Dorsolateral prefrontal cortex (tissue), 118 donors: ENCODE data around the gene HSF2BP. TPM values are rescaled to one million over a fixed set of nuclear protein-coding genes. Genes with fewer than 3 reads are reported as not detected.

Experiments used
- microRNA-seq, 43 experiments: library from miRNA; unstranded; fragments of <30 nt; microRNA quantifications; one replicate each; pipeline ENCODE4 v1.2.0, GENCODE V29; 2022
- total RNA-seq, 120 experiments: library from RNA; stranded (reverse); gene quantifications; one replicate each; pipeline versions ENCODE4 v1.2.3 to v1.2.4, GENCODE V29; 2022

The HSF2BP gene
- total RNA-seq, 120 experiments from 2014 or later = 0.70 to 4.4 (median 1.9) TPM

Small RNA genes within 50 kb of the gene (microRNA-seq; reads per million reads assigned to microRNA genes)
- 0 reads per million in 43 experiments for gene MIR6070

Other genes starting within 250 kb of the HSF2BP start
- gene SIK1, start 232.4 kb downstream of the HSF2BP start, total RNA-seq = 10 to 100 TPM in 82 of 120 experiments, 1 to 10 TPM in 38; 2.3 to 67.8 (median 14.4) TPM
- gene RRP1B, start 72 bp upstream of the HSF2BP start, total RNA-seq = 10 to 100 TPM; 11.7 to 22.2 (median 15.9) TPM
- gene PDXK, start 59.6 kb upstream of the HSF2BP start, total RNA-seq = 100 to 1,000 TPM; 169 to 469 (median 338) TPM
- gene CSTB, start 116.8 kb upstream of the HSF2BP start, total RNA-seq = 10 to 100 TPM; 21.2 to 46.5 (median 30.9) TPM
- gene RRP1, start 130.1 kb upstream of the HSF2BP start, total RNA-seq = 10 to 100 TPM; 22.5 to 48.3 (median 31.5) TPM
- gene AGPAT3, start 205.7 kb upstream of the HSF2BP start, total RNA-seq = 100 to 1,000 TPM in 106 of 120 experiments, 10 to 100 TPM in 14; 89.4 to 157 (median 110) TPM